NB4 (cell line): ENCODE results near the gene RIPK4.
A peak's percentile ranks its signal among the peaks of the same experiment; 100 is the strongest.

Experiments
- DNase-seq: peaks from one replicate; pipeline ENCODE4 v3.0.0; 2010; ENCODE audit warnings: low read depth
- H3K4me3 ChIP-seq: one replicate; pipeline ENCODE4 v1.5.1; 2011; ENCODE audit warnings: mild to moderate bottlenecking, low read depth, low read length, moderate library complexity
- MYC ChIP-seq: IDR thresholded peaks from 2 replicates; pipeline ENCODE4 v1.6.1; 2011; ENCODE audit warnings: low read depth, low read length
- POLR2A ChIP-seq: IDR thresholded peaks from 2 replicates; pipeline ENCODE4 v1.6.1; 2011; ENCODE audit warnings: mild to moderate bottlenecking; ENCODE audit not compliant: insufficient read length; ENCODE audit errors: extremely low read depth
- TF ChIP-seq, protein P1 (sequence below): IDR thresholded peaks from one replicate; pipeline ENCODE4 v1.5.1; 2012; ENCODE audit warnings: low read depth, low read length
- TF ChIP-seq, protein P2 (sequence below): IDR thresholded peaks from 2 replicates; pipeline ENCODE4 v1.6.1; 2011; ENCODE audit warnings: low read depth, low read length

The RIPK4 gene

DNA sequence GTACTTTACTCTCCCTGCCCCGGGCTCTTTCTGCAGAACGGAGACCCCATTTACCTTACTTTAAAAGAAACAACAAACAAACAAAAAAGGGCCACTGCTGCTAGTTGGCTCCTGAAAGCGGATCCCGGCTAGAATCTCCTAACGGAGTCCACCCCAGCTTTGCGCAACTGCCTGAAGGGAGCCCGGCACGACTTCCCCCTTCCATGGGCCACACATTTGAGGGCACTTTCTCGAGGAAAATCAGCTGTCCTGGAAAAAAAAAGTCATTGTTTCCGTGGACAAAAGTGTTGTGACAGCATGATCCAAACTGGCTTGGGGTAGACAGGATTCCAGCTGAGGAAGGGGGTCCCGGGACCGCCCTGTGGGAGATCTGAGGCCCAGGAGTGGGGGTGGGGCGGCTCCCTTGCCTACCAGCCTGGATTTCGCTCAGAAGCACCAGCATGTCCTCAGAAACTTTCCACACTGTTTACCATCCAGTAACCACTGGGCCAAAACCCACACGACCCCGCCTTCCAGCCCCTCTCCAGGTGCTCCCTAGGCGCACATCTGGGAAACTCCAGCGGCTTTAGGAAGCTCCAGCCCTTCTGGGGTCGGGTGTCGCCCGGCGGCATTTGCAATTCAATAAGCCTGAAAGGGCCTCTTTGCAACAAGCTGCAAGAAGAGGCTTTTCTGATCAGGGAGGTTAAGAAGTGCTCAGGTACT, 4.8 kb downstream of the RIPK4 start:
- H3K4me3 ChIP-seq = no peak overlapping the region
- TF ChIP-seq, protein P1, sequence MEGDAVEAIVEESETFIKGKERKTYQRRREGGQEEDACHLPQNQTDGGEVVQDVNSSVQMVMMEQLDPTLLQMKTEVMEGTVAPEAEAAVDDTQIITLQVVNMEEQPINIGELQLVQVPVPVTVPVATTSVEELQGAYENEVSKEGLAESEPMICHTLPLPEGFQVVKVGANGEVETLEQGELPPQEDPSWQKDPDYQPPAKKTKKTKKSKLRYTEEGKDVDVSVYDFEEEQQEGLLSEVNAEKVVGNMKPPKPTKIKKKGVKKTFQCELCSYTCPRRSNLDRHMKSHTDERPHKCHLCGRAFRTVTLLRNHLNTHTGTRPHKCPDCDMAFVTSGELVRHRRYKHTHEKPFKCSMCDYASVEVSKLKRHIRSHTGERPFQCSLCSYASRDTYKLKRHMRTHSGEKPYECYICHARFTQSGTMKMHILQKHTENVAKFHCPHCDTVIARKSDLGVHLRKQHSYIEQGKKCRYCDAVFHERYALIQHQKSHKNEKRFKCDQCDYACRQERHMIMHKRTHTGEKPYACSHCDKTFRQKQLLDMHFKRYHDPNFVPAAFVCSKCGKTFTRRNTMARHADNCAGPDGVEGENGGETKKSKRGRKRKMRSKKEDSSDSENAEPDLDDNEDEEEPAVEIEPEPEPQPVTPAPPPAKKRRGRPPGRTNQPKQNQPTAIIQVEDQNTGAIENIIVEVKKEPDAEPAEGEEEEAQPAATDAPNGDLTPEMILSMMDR = no peak
- no peak for TF ChIP-seq MYC
- TF ChIP-seq, protein P2, sequence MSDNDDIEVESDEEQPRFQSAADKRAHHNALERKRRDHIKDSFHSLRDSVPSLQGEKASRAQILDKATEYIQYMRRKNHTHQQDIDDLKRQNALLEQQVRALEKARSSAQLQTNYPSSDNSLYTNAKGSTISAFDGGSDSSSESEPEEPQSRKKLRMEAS = no peak
- TF ChIP-seq POLR2A = no peak
- peak; percentile 60 for DNase-seq

DNA sequence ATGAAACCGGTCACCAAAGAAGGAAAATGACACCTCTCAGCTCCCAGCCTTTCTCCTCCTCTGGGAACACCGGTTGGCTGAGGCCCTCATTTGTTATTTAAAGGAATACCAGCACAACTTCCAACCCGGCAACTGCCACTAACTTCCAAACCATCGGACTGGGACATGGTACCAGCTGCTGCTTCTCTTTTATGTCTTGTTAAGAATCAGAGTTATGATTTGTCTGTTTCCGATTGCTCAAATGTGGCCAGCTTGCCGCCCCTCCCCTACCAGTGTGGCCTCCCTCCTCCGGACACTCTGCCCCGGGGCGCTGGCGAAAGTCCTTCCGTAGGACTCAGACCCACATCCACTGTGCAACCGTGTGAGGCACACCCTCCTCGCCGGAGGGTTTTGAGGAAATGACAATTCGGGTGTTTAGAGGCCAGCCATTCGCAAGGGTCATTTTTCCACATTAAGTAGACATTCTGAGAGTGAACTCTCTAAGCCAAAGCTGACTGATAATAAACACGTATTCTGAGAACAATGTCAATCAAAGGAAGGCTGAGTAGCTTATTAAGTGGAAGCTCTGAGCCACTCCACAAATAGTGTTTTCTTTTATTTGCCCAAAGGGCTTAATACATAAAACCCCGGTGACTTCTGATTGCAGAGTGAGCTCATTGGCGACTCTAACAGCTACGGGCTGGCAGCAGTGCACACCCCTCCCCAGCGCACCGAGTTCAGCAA, 5.5 kb downstream of the RIPK4 start:
- peak overlapping the region; percentile 28 for H3K4me3 ChIP-seq
- TF ChIP-seq POLR2A = no peak
- TF ChIP-seq, protein P2 = no peak
- TF ChIP-seq MYC = no peak
- TF ChIP-seq, protein P1 = no peak
- peak; percentile 72 for DNase-seq

DNA sequence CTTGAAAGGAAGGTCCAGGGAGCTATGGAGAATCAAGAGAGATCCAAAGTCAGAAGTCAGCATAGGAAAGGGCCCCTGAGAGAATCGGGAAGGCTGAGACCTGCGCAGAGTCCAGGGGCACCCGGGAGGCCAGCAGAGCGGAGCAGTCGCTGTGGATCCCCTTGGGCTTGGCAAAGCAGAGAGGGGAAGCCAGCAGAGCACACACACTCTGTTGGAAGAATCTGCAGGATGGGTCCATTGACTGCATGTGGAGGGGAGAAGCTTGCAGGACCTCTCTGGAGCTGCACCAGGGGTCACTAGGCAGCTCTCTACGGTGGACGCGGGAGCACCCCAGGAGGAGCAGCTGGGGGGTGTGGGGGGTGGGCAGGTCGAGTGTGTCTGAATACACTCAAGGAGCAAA, 6.4 kb downstream of the RIPK4 start:
- no peak overlapping the region for H3K4me3 ChIP-seq
- no peak for DNase-seq
- TF ChIP-seq POLR2A (no peak), MYC (no peak)
- TF ChIP-seq, protein P2 = no peak
- TF ChIP-seq, protein P1 = no peak

DNA sequence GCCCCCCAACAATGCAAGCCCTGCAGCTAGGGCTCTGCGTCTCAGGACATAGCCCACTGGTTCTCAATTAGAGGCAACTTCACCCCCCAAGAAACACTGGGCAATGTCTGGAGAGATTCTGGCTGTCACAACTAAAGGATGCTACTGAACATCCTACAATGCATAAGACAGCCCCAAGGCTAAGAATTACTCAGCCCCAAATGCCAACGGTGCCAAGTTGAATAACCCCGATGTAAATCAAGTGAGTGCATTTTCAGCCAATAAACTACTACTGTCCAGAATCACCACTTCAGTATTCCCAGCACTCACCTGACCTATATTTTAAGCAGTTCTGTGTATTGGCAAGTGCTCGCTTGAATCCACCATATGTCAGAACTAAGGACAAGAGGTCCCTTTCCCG, 6.9 kb downstream of the RIPK4 start:
- TF ChIP-seq, protein P2 = no peak
- no peak for TF ChIP-seq POLR2A
- TF ChIP-seq, protein P1 = no peak
- H3K4me3 ChIP-seq = no peak overlapping the region
- DNase-seq = no peak

DNA sequence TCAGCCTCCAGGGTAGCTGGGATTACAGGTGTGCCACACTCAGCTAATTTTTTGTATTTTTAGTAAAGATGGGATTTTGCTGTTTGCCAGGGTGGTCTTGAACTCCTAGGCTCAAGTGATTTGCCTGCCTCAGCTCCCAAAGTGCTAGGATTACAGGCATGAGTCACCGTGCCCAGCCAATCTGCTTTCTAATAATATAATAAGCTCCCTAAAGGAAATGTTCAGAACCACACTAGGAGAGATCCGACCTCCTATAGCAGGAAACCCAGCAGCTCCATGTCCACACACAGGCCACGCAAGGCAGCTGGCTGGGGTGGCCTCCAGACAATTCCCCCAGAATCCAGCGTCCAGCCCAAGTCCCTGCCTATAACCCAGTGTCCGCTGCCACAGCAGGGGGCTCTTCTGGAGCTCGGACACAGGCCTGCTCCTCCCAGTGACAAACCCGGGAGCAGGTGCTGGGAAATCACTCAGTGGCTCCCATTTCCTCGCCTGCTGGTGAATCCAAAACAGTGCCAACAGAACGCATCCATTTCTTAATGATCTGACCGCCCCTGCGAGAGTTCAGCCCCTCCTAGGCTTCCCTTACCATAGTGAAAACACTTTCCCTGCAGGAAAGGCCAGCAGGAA, 7.5 kb downstream of the RIPK4 start:
- no peak for DNase-seq
- H3K4me3 ChIP-seq = no peak overlapping the region
- TF ChIP-seq MYC (no peak), POLR2A (no peak)
- TF ChIP-seq, protein P1 = no peak
- TF ChIP-seq, protein P2 = no peak
